A673 (cell line): Measurements from ENCODE around the gene OSBPL8. TPM values are rescaled to one million over a fixed set of nuclear protein-coding genes. Genes with fewer than 3 reads are reported as not detected.

Source experiments
- BruUV-seq: library from RNA; stranded (reverse); fragments of 400-500 nt; replicated peaks from 2 replicates; lab custom pipeline; 2021; lab: Mats Ljungman, UMichigan
- CTCF ChIA-PET: fragments of 300-600 bp; sonication (Branson Sonifier 250); formaldehyde crosslinking; loops from one replicate; lab custom pipeline; 2022; ENCODE audit warnings: antibody characterized with exemption; lab: Charles Lee
- POLR2A ChIA-PET: fragments of 300-600 bp; sonication (Branson Sonifier 250); formaldehyde crosslinking; loops from one replicate; lab custom pipeline; 2022; ENCODE audit warnings: antibody characterized with exemption; ENCODE audit not compliant: low non-redundant PET; lab: Charles Lee
- DNase-seq: peaks from one replicate; pipeline ENCODE4 v3.0.0-alpha.2; 2015; ENCODE audit warnings: low spot score
- H3K27ac ChIP-seq: fragments of 200-600 bp; sonication (generic); 2 replicates; pipeline ENCODE4 v1.5.1; 2016; ENCODE audit warnings: mixed run types, low read depth, mild to moderate bottlenecking, mixed read lengths, antibody characterized with exemption, low read length; ENCODE audit not compliant: poor library complexity, severe bottlenecking
- H3K27me3 ChIP-seq: fragments of 200-600 bp; sonication (generic); replicated peaks from 2 replicates; pipeline ENCODE4 v1.6.1; 2017; ENCODE audit warnings: mixed run types, low read depth, mild to moderate bottlenecking, mixed read lengths, antibody characterized with exemption, low read length; ENCODE audit not compliant: insufficient read depth, poor library complexity
- H3K36me3 ChIP-seq: fragments of 200-600 bp; sonication (generic); 2 replicates; pipeline ENCODE4 v1.6.1; 2016; ENCODE audit warnings: mixed run types, mild to moderate bottlenecking, mixed read lengths, antibody characterized with exemption, low read length; ENCODE audit not compliant: insufficient read depth, poor library complexity, severe bottlenecking
- H3K4me1 ChIP-seq: fragments of 200-600 bp; sonication (generic); 2 replicates; pipeline ENCODE4 v1.6.1; 2017; ENCODE audit warnings: mixed run types, mild to moderate bottlenecking, mixed read lengths, antibody characterized with exemption, low read length; ENCODE audit not compliant: insufficient read depth, poor library complexity, severe bottlenecking
- H3K4me3 ChIP-seq: fragments of 200-600 bp; sonication (generic); 2 replicates; pipeline ENCODE4 v1.5.1; 2016; ENCODE audit warnings: low read depth, mixed run types, mild to moderate bottlenecking, mixed read lengths, low read length; ENCODE audit not compliant: poor library complexity, severe bottlenecking
- H3K9me3 ChIP-seq: fragments of 200-600 bp; sonication (generic); 2 replicates; pipeline ENCODE4 v1.6.1; 2016; ENCODE audit warnings: mixed run types, low read depth, mild to moderate bottlenecking, mixed read lengths, antibody characterized with exemption, low read length; ENCODE audit not compliant: poor library complexity, severe bottlenecking
- CTCF ChIP-seq: fragments of 300-800, 200-600 bp; sonication (generic); conservative IDR thresholded peaks from 2 replicates; pipeline ENCODE4 v1.5.1; 2017; ENCODE audit warnings: low read depth, mild to moderate bottlenecking, antibody characterized with exemption, low read length, moderate library complexity, mixed read lengths
- EZH2 ChIP-seq: fragments of 200-600 bp; sonication (generic); IDR thresholded peaks from 2 replicates; pipeline ENCODE4 v1.6.1; 2017; ENCODE audit warnings: borderline replicate concordance, low read depth, mild to moderate bottlenecking, mixed read lengths, antibody characterized with exemption, low read length; ENCODE audit not compliant: poor library complexity, severe bottlenecking
- intact Hi-C: fragments of 100-400 bp; cut with micrococcal nuclease; formaldehyde crosslinking; loops from one replicate; pipeline ENCODE4 v1.10.0; 2022; ENCODE audit not compliant: unreplicated experiment
- total RNA-seq: library from RNA; stranded (reverse); gene quantifications from 2 replicates; pipeline ENCODE4 v1.2.3, GENCODE V29; 2021

Gene OSBPL8
- total RNA-seq, 1 experiment from 2014 or later, result 86.1 TPM

DNA sequence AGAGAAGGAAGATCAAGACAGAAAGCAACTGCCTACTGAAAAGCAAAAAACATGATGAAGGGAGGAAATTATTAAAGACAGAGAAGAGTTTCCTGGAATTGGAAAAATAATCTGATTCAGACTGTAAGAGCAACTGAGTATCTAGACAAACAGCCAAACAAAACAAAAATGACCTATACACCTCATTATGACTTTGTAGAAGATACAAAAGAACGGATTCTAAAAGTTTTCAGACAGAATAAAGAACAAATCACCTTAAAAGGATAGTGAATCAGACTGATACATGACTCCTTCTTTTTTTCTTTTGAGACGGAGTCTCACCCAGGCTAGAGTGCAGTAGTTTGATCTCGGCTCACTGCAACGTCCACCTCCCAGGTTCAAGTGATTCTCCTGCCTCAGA, 10.4 kb downstream of the OSBPL8 start:
- no peak for DNase-seq
- no TSS peak for BruUV-seq
- CTCF ChIA-PET, result no interaction called here
- no peaks in the 10 kb centered on the region for H3K27me3 ChIP-seq
- POLR2A ChIA-PET, result no interaction called here
- no peaks in the 10 kb centered on the region for H3K9me3 ChIP-seq
- no peak for TF ChIP-seq CTCF
- TF ChIP-seq EZH2, result no peak
- H3K27ac ChIP-seq, result no peak overlapping the region
- H3K4me3 ChIP-seq, result no peak overlapping the region
- intact Hi-C loops, result no loop called here
- no peaks in the 10 kb centered on the region for H3K36me3 ChIP-seq
- H3K4me1 ChIP-seq, result peaks cover 37% of the 10 kb centered on the region

- Histone ChIP-seq H3K4me1 (peaks cover 37% of the 10 kb centered on the region), H3K27ac (no peak overlapping the region), H3K36me3 (no peaks in the 10 kb centered on the region), H3K4me3 (no peak overlapping the region), H3K27me3 (no peaks in the 10 kb centered on the region), H3K9me3 (no peaks in the 10 kb centered on the region)
- TF ChIP-seq CTCF, result no peak
- no peak for TF ChIP-seq EZH2
- BruUV-seq, result no TSS peak
- no peak for DNase-seq
- POLR2A ChIA-PET, result no interaction called here
- CTCF ChIA-PET, result no interaction called here
- intact Hi-C loops, result no loop called here
Measured at GRCh38 chr12:76548222-76548837, 11.2 kb downstream of the OSBPL8 start.

DNA sequence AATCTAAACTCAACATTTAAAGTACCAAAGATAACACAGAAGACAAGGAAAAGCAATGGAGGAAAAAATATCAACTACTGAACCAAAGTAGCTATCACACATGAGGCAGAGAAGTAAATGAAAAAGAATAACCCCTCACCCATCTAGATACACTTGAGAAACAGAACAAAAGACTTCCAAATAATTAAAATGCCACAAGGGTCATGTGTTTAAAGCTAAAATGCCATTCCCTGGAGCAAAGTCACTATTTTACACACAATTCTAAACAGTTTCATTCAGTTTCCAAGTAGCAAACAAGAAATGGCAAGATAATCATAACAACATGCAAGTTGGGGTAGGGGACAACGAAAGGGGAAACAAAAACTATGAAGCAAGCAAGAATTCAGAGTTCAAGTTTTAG, 12.0 kb downstream of the OSBPL8 start:
- Histone ChIP-seq H3K36me3 (no peaks in the 10 kb centered on the region), H3K4me1 (peaks cover 37% of the 10 kb centered on the region), H3K27me3 (no peaks in the 10 kb centered on the region), H3K9me3 (no peaks in the 10 kb centered on the region), H3K27ac (peak overlapping the region; percentile 17), H3K4me3 (no peak overlapping the region)
- BruUV-seq, result no TSS peak
- POLR2A ChIA-PET, result no interaction called here
- intact Hi-C loops, result no loop called here
- CTCF ChIA-PET, result interaction anchor here (0.5 kb wide), 1 partner anchor 67 kb away, joined by 3 read pairs; no protein-coding TSS in a partner anchor
- TF ChIP-seq CTCF (no peak), EZH2 (no peak)
- DNase-seq, result no peak
